Uterus (tissue), 4 donors: ENCODE measurements around the gene CENPVL1. TPM values are rescaled to one million over a fixed set of nuclear protein-coding genes. Genes with fewer than 3 reads are reported as not detected.
"Not testable (repeated sequence)": the region's sequence is repeated elsewhere in the genome, so short reads cannot be mapped to it uniquely, and the experiment has no call there.

Experiments
- DNase-seq, 2 donors: peaks; one replicate each; pipeline ENCODE4 v3.0.0-alpha.2; 2019 to 2020
- H3K27ac ChIP-seq, 2 donors: fragments of 200-600 bp; sonication (generic); 1 replicate in 1 of 2; 2 replicates in 1 of 2; pipeline ENCODE4 v1.5.1; 2016 to 2018
- H3K27me3 ChIP-seq, 2 donors: fragments of 200-600 bp; sonication (generic); one replicate each; pipeline ENCODE4 v1.5.1; 2018 to 2019; ENCODE audit warnings: control low read depth in 1 of 2
- H3K36me3 ChIP-seq, 2 donors: fragments of 200-600 bp; sonication (generic); one replicate each; pipeline ENCODE4 v1.5.1; 2019; ENCODE audit warnings: control low read depth in 1 of 2
- H3K4me1 ChIP-seq, 2 donors: fragments of 200-600 bp; sonication (generic); one replicate each; pipeline ENCODE4 v1.5.1; 2018 to 2019; ENCODE audit warnings: control low read depth in 1 of 2
- H3K4me3 ChIP-seq, 2 donors: fragments of 200-600 bp; sonication (generic); 1 replicate in 1 of 2; 2 replicates in 1 of 2; pipeline ENCODE4 v1.5.1; 2018 to 2019; ENCODE audit warnings: mild to moderate bottlenecking in 1 of 2
- H3K9me3 ChIP-seq, 2 donors: fragments of 200-600 bp; sonication (generic); one replicate each; pipeline ENCODE4 v1.5.1; 2019; ENCODE audit warnings: control low read depth in 1 of 2
- POLR2A ChIP-seq, 2 donors: fragments of 450-650 bp; IDR thresholded peaks; one replicate each; pipeline ENCODE4 v1.6.1; 2016; ENCODE audit warnings: antibody characterized with exemption in 2 of 2, mild to moderate bottlenecking in 1 of 2, moderate library complexity in 1 of 2
- intact Hi-C: fragments of 100-400 bp; cut with DNase I; formaldehyde crosslinking; loops from one replicate; pipeline ENCODE4 v1.15.1; 2023; ENCODE audit warnings: low total_unique reads
- total RNA-seq, 4 donors: library from RNA; depleted of rRNA in 3 of 4; stranded (reverse); fragments of >200 nt in 3 of 4; gene quantifications; one replicate each; pipeline versions ENCODE4 v1.1.0 to v1.2.4, GENCODE V29; 2014 to 2023
- TF ChIP-seq, protein P1 (sequence below), 4 experiments: fragments of 200-600 bp in 2 of 4; fragments of 450-650 bp in 2 of 4; sonication (generic) in 2 of 4; IDR thresholded peaks; one replicate each; pipeline ENCODE4 v1.5.1; 2016 to 2019; ENCODE audit warnings: antibody characterized with exemption in 4 of 4, mild to moderate bottlenecking in 2 of 4, moderate library complexity in 1 of 4
- donor health status: DM: yes; HTN: yes; CAD: no.

The CENPVL1 gene
- total RNA-seq = not detected

DNA sequence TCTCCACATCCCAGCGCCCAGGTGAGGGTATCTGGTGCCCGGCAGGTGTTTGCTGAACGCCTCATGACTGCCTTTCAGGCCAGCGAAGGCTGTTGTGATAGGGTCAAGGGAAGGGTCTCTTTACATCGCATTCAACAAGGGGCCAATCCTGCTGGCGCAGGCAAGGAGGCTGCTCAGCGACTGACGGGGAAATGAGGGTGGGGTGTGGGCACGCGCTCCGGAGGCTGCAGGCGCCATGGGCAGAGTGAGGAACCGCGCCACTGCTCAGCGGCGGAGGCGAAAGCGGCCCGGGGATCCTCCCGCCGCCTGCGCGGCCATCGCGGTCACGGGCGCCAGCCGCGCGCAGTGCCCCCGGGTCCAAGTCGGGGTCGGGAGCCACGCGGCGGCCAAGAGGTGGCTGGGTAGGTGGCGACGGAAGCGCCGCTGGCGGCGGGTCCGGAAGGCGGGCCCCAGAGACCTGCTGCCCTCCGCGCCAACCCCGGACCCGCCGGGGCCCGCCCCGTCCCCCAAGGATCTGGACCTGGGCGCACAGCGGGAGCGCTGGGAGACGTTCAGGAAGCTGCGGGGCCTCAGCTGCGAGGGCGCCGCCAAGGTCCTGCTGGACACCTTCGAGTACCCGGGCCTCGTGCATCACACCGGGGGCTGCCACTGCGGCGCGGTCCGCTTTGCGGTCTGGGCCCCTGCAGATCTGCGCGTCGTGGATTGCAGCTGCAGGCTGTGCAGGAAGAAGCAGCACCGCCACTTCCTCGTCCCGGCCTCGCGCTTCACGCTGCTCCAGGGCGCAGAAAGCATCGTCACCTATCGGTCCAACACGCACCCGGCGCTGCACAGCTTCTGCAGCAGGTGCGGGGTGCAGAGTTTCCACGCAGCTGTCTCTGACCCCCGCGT, at the start of gene CENPVL1:
TSS of gene CENPVL1 (plus strand) at position 236 of the 888 bp plus-strand sequence. CDS start at position 236, 0 bp downstream.
- H3K4me1 ChIP-seq, intact Hi-C loops, H3K27me3 ChIP-seq, H3K36me3 ChIP-seq, H3K4me3 ChIP-seq, DNase-seq, H3K9me3 ChIP-seq, H3K27ac ChIP-seq: not testable (repeated sequence)

DNA sequence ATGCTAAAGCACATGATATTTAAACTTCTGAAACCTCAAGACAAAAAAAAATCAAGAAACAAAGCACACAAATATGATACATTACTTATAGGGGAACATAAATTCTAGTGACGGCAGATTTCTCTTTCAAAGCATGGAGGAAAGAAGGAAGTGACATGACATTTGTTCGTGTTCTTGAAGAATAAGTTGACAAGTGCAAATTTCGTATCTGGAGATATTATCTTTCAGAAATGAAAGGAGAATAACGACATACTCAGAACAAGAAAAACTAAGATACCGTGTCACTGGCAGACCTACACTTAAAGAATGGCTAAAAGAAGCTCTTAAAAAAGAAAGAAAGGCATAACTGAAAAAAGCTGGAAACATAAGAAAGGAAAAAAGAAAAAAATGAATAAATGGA, 44.3 kb upstream of the CENPVL1 start:
- H3K27me3 ChIP-seq = peaks cover 0 to 18% of the 10 kb centered on the region in 2 donors
- DNase-seq = no peak
- H3K36me3 ChIP-seq = no peaks in the 10 kb centered on the region
- H3K4me1 ChIP-seq = no peaks in the 10 kb centered on the region
- no peak overlapping the region for H3K27ac ChIP-seq
- no peak overlapping the region for H3K4me3 ChIP-seq
- H3K9me3 ChIP-seq = no peaks in the 10 kb centered on the region
- TF ChIP-seq, protein P1, sequence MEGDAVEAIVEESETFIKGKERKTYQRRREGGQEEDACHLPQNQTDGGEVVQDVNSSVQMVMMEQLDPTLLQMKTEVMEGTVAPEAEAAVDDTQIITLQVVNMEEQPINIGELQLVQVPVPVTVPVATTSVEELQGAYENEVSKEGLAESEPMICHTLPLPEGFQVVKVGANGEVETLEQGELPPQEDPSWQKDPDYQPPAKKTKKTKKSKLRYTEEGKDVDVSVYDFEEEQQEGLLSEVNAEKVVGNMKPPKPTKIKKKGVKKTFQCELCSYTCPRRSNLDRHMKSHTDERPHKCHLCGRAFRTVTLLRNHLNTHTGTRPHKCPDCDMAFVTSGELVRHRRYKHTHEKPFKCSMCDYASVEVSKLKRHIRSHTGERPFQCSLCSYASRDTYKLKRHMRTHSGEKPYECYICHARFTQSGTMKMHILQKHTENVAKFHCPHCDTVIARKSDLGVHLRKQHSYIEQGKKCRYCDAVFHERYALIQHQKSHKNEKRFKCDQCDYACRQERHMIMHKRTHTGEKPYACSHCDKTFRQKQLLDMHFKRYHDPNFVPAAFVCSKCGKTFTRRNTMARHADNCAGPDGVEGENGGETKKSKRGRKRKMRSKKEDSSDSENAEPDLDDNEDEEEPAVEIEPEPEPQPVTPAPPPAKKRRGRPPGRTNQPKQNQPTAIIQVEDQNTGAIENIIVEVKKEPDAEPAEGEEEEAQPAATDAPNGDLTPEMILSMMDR (IDR thresholded peaks at IDR 0.05) = no peak
- no peak for TF ChIP-seq POLR2A (IDR thresholded peaks at IDR 0.05)
- intact Hi-C loops = no loop called here

DNA sequence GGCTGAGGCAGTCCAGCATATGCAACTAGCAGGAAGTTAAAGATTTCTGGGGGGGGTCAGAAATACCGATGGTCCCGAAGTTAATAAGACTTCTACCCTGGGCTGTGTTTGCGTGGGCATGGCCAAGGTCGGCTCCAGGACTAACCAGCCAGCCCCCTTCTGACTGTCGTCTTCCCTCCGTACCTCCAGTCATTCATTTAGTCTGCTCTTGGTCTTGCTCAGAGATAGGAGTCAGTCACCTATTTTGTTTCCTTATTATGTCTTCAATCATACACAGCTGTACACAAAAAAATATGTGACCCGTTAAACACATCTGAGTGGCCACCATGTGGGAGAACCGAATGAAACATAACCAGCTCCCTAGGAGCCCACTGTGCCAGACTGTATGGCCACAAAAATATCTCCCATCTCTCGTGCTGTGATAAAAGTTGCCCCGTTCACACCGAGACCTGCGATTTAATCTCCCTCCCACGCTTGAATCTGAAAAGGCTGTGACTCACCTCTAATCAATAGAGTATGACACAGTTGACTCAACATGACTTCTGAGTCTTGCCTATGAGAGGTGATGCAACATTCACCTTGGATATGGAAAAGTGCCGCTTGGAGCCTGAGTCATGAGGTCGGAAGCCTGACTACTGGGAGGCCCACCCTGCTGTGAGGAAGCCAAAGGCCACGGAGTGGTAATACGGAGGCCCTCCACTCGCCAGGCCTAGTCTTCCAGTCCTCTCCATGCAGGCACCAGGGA, 30.5 kb upstream of the CENPVL1 start:
- H3K4me3 ChIP-seq, H3K27me3 ChIP-seq, H3K36me3 ChIP-seq, H3K4me1 ChIP-seq, H3K9me3 ChIP-seq, DNase-seq, H3K27ac ChIP-seq, intact Hi-C loops: not testable (repeated sequence)

DNA sequence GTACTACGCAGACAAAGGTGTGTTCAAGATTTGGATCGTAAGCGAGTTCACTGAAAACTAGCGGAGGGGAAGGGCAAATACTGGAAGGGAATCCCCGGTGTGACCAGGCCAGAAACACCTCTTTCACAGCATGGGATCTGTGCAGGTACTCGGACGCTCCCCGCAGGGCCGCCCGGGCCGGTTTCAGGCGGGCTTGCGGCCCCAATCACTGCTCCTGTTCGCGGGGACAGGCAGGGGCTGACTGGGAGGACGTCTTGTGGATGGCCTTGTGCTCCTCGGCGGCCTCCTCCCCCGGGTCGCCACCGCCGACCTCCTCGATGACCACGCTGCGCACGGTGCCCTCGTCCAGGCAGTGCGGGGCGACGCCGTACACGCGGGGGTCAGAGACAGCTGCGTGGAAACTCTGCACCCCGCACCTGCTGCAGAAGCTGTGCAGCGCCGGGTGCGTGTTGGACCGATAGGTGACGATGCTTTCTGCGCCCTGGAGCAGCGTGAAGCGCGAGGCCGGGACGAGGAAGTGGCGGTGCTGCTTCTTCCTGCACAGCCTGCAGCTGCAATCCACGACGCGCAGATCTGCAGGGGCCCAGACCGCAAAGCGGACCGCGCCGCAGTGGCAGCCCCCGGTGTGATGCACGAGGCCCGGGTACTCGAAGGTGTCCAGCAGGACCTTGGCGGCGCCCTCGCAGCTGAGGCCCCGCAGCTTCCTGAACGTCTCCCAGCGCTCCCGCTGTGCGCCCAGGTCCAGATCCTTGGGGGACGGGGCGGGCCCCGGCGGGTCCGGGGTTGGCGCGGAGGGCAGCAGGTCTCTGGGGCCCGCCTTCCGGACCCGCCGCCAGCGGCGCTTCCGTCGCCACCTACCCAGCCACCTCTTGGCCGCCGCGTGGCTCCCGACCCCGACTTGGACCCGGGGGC, 28.2 kb upstream of the CENPVL1 start:
- H3K4me3 ChIP-seq, H3K9me3 ChIP-seq, DNase-seq, intact Hi-C loops, H3K4me1 ChIP-seq, H3K36me3 ChIP-seq, H3K27me3 ChIP-seq, H3K27ac ChIP-seq: not testable (repeated sequence)

DNA sequence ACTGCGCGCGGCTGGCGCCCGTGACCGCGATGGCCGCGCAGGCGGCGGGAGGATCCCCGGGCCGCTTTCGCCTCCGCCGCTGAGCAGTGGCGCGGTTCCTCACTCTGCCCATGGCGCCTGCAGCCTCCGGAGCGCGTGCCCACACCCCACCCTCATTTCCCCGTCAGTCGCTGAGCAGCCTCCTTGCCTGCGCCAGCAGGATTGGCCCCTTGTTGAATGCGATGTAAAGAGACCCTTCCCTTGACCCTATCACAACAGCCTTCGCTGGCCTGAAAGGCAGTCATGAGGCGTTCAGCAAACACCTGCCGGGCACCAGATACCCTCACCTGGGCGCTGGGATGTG, 27.6 kb upstream of the CENPVL1 start, which contains the start of gene CENPVL2:
TSS of gene CENPVL2 (minus strand) at position 112 of the 343 bp plus-strand sequence. CDS start at position 112, 0 bp downstream.
- H3K36me3 ChIP-seq, intact Hi-C loops, H3K27ac ChIP-seq, H3K27me3 ChIP-seq, DNase-seq, H3K4me3 ChIP-seq, H3K4me1 ChIP-seq, H3K9me3 ChIP-seq: not testable (repeated sequence)

DNA sequence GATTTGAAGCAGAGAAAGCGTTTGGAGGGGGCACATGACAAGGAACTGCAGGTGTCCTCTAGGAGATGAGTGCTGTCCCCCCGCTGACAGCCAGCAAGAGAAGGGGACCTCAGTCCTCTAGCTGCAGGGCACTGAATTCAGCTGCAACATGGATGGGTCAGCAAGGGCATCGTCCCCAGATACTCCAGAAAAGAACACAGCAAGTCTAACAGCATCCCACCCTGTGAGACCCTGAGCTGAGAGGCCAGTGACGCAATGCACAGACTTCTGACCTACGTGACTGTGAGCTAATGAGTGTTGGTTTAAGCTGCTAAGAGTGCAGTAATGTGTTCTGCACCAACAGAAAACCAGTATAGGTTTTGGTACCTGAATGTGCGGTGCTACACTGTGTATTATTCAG, 16.1 kb upstream of the CENPVL1 start:
- H3K4me3 ChIP-seq = no peak overlapping the region
- H3K27me3 ChIP-seq = no peaks in the 10 kb centered on the region
- TF ChIP-seq, protein P1 (IDR thresholded peaks at IDR 0.05) = no peak
- no peak for TF ChIP-seq POLR2A (IDR thresholded peaks at IDR 0.05)
- H3K9me3 ChIP-seq = no peaks in the 10 kb centered on the region
- intact Hi-C loops = no loop called here
- no peak overlapping the region for H3K27ac ChIP-seq
- no peak for DNase-seq
- H3K4me1 ChIP-seq = no peaks in the 10 kb centered on the region
- H3K36me3 ChIP-seq = no peaks in the 10 kb centered on the region
